Measurements from ENCODE around the gene IGF2R. TPM values are rescaled to one million over a fixed set of nuclear protein-coding genes. Genes with fewer than 3 reads are reported as not detected.

The IGF2R gene
- total and polyA plus RNA-seq, 2 donors from 2014 or later: 23.7 to 88.6 TPM

DNA sequence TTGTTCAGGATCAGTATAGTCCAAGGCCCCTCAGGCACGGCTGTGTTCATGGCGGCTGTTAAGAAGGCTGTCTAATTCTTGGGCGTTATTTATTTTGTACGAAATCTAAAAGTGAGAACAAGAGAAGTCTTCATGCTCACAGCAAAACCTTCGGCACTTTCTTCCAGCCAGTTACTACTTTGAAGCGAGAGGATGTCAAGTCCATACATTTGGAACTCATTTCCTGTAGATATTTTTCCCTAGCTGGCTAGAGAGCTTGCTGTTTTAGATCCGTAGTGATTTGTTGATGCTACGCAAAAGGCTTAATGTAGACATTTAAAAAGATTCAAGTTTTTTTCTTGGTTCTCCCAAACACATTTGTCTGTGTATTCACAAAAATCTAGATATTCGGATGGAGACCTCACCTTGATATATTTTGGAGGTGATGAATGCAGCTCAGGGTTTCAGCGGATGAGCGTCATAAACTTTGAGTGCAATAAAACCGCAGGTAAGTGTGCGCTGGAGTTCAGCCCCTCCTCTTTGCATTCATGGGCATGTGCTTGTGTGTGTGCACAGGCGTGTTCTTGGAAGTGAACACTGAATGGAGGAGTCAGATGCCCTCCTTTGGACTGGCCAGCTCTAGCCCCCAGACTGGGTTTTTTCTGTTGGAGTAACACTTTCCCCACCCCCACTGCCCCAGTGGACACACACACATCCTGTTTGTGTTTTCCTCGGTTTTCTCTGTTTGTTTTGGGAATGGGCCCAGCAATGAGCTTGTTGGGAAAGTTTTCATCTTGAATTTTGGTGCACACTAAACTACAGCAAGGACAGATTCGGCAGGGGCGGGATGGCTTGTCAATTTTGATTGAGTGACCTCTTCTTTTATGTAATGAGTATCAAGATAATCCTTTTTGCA, 65.4 kb downstream of the IGF2R start:
- H3K9me3 ChIP-seq (ENCODE audit: control insufficient read depth in 2 of 3, insufficient read depth in 1 of 3, low read length in 3 of 3): no peaks in the 10 kb centered on the region
- peaks cover 0 to 7% (median 0%) of the 10 kb centered on the region in 3 donors for H3K4me1 ChIP-seq (ENCODE audit: control insufficient read depth in 2 of 3, insufficient read depth in 2 of 3, low read depth in 1 of 3, low read length in 3 of 3)
- FAIRE-seq: no peak
- H3K36me3 ChIP-seq (ENCODE audit: control insufficient read depth in 2 of 3, insufficient read depth in 3 of 3, low read length in 3 of 3): peaks cover 0 to 32% (median 18%) of the 10 kb centered on the region in 3 donors
- no peak for TF ChIP-seq CTCF (IDR thresholded peaks at IDR 0.05; ENCODE audit: borderline replicate concordance, extremely low read depth, insufficient read depth)
- intact Hi-C loops (cut with DNase I): no loop called here
- H3K27ac ChIP-seq (ENCODE audit: low read depth in 2 of 2, low read length in 2 of 2): no peak overlapping the region
- H3K9ac ChIP-seq (ENCODE audit: low read length in 3 of 3): no peak overlapping the region
- no peak overlapping the region for H3K4me3 ChIP-seq (ENCODE audit: low read length in 3 of 3)
- DNase-seq: peak in 2 of 5 donors; percentile 7 to 66
- H3K27me3 ChIP-seq (ENCODE audit: control insufficient read depth, insufficient read depth, low read length): no peaks in the 10 kb centered on the region

DNA sequence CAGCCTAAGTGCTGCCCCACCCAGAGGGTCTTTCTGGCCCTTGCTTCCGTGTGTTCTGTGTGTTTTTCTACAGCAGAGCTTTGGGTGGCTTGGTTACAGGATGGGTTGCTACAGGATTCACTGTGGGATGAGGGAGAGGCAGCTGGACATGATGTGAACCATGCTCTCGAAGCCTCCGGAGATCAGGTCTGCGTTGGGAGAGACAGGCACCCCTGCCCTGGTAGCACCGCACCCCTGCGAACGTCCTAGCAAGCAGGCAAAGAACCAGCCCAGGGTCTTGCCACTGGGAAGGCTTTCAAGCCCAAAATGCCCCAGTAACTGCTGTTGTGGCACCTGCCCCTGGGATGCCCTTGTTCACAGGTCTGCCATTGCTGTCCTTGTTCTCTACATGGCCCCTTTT, 66.4 kb downstream of the IGF2R start:
- Histone ChIP-seq H3K9ac (ENCODE audit: low read length in 3 of 3) (no peak overlapping the region), H3K4me3 (ENCODE audit: low read length in 3 of 3) (no peak overlapping the region), H3K27ac (ENCODE audit: low read depth in 2 of 2, low read length in 2 of 2) (no peak overlapping the region), H3K9me3 (ENCODE audit: control insufficient read depth in 2 of 3, insufficient read depth in 1 of 3, low read length in 3 of 3) (no peaks in the 10 kb centered on the region), H3K4me1 (ENCODE audit: control insufficient read depth in 2 of 3, insufficient read depth in 2 of 3, low read depth in 1 of 3, low read length in 3 of 3) (no peaks in the 10 kb centered on the region), H3K36me3 (ENCODE audit: control insufficient read depth in 2 of 3, insufficient read depth in 3 of 3, low read length in 3 of 3) (peaks cover 0 to 32% (median 18%) of the 10 kb centered on the region in 3 donors), H3K27me3 (ENCODE audit: control insufficient read depth, insufficient read depth, low read length) (no peaks in the 10 kb centered on the region)
- FAIRE-seq (no peak), DNase-seq (no peak)
- intact Hi-C loops (cut with DNase I): no loop called here
- TF ChIP-seq CTCF (IDR thresholded peaks at IDR 0.05; ENCODE audit: borderline replicate concordance, extremely low read depth, insufficient read depth): no peak

DNA sequence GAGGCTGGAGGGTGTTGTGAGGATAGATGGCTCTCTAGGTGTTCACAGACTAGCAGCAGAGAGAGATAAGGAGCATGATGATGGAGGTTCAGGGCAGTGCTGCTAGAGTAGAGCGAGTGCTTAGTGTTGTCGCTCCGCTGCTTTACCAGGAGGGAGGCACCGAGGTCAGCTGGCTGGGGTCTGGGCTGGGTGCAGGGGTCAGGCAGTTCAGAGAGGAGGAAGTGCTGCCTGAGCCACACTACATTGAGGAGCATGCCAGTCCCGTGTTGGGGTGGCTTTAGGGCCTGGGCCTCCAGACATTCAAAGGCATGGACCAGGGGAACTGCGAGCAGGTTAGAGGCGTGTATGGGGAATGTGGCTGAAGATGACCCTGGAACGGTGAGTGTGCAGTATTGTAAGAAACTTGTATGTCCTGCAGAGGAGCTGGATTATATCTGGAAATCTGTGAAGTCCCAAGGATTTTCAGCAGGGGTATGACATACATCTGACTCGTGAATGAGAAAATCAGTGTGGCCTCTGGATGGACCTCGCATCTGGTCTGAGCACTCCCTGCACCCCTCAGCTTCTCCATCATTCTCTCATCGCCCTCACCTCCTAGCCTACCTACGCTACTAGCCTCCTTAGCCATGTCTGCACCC, 66.9 kb downstream of the IGF2R start:
- no peak for DNase-seq
- no peak for FAIRE-seq
- Histone ChIP-seq H3K27me3 (ENCODE audit: control insufficient read depth, insufficient read depth, low read length) (no peaks in the 10 kb centered on the region), H3K9me3 (ENCODE audit: control insufficient read depth in 2 of 3, insufficient read depth in 1 of 3, low read length in 3 of 3) (no peaks in the 10 kb centered on the region), H3K27ac (ENCODE audit: low read depth in 2 of 2, low read length in 2 of 2) (no peak overlapping the region), H3K36me3 (ENCODE audit: control insufficient read depth in 2 of 3, insufficient read depth in 3 of 3, low read length in 3 of 3) (peaks cover 0 to 37% (median 22%) of the 10 kb centered on the region in 3 donors), H3K4me3 (ENCODE audit: low read length in 3 of 3) (no peak overlapping the region), H3K9ac (ENCODE audit: low read length in 3 of 3) (no peak overlapping the region), H3K4me1 (ENCODE audit: control insufficient read depth in 2 of 3, insufficient read depth in 2 of 3, low read depth in 1 of 3, low read length in 3 of 3) (no peaks in the 10 kb centered on the region)
- TF ChIP-seq CTCF (IDR thresholded peaks at IDR 0.05; ENCODE audit: borderline replicate concordance, extremely low read depth, insufficient read depth): no peak
- intact Hi-C loops (cut with DNase I): no loop called here

Measured in kidney (tissue), 14 donors.